CD8-positive, alpha-beta memory T cell (primary cell): ENCODE measurements around the gene TDRD10. TPM values are rescaled to one million over a fixed set of nuclear protein-coding genes. Genes with fewer than 3 reads are reported as not detected.

Source experiments
- CTCF ChIA-PET: fragments of 350-600 bp; sonication (Branson Sonifier 250); formaldehyde crosslinking; loops from one replicate; lab custom pipeline; 2021; ENCODE audit warnings: antibody characterized with exemption; lab: Charles Lee
- POLR2A ChIA-PET: fragments of 350-600 bp; sonication (Branson Sonifier 250); formaldehyde crosslinking; loops from one replicate; lab custom pipeline; 2021; ENCODE audit warnings: antibody characterized with exemption; lab: Charles Lee
- DNase-seq, 5 donors: peaks; one replicate each; pipeline versions ENCODE4 v3.0.0 to v3.0.0-alpha.2; 2020 to 2022; ENCODE audit warnings: mixed read lengths in 1 of 5
- H3K27ac ChIP-seq: one replicate; pipeline ENCODE4 v1.7.0; 2013; ENCODE audit warnings: low read depth, mild to moderate bottlenecking, low read length, moderate library complexity
- H3K27me3 ChIP-seq: 2 replicates; pipeline ENCODE4 v1.7.0; 2013; ENCODE audit warnings: low read length, mild to moderate bottlenecking; ENCODE audit not compliant: insufficient read depth, poor library complexity, severe bottlenecking
- H3K36me3 ChIP-seq: 2 replicates; pipeline ENCODE4 v1.7.0; 2013; ENCODE audit warnings: mild to moderate bottlenecking, low read length, moderate library complexity; ENCODE audit not compliant: insufficient read depth
- H3K4me1 ChIP-seq: 2 replicates; pipeline ENCODE4 v1.7.0; 2013; ENCODE audit warnings: mild to moderate bottlenecking, low read length, moderate library complexity; ENCODE audit not compliant: insufficient read depth
- H3K4me3 ChIP-seq: 2 replicates; pipeline ENCODE4 v1.7.0; 2013; ENCODE audit warnings: mild to moderate bottlenecking, low read length
- H3K9me3 ChIP-seq: 2 replicates; pipeline ENCODE4 v1.7.0; 2013; ENCODE audit warnings: mild to moderate bottlenecking, low read length
- H3K27ac Mint-ChIP-seq, 8 donors: one replicate each; pipeline ENCODE4 v1.8.0; 2020 to 2021; ENCODE audit warnings: mixed read lengths in 8 of 8, mild to moderate bottlenecking in 6 of 8, inconsistent platforms in 3 of 8, moderate library complexity in 3 of 8
- H3K27me3 Mint-ChIP-seq, 2 donors: one replicate each; pipeline ENCODE4 v1.8.0; 2020 to 2021; ENCODE audit warnings: mixed read lengths in 2 of 2, mild to moderate bottlenecking in 1 of 2, moderate library complexity in 1 of 2
- H3K36me3 Mint-ChIP-seq, 3 donors: one replicate each; pipeline ENCODE4 v1.8.0; 2020 to 2021; ENCODE audit warnings: mixed read lengths in 3 of 3, inconsistent platforms in 1 of 3, mild to moderate bottlenecking in 1 of 3
- H3K4me1 Mint-ChIP-seq, 3 donors: one replicate each; pipeline ENCODE4 v1.8.0; 2020 to 2021; ENCODE audit warnings: mixed read lengths in 3 of 3, inconsistent platforms in 1 of 3, mild to moderate bottlenecking in 1 of 3
- H3K4me3 Mint-ChIP-seq, 7 donors: one replicate each; pipeline ENCODE4 v1.8.0; 2020 to 2021; ENCODE audit warnings: mixed read lengths in 7 of 7, mild to moderate bottlenecking in 6 of 7, moderate library complexity in 4 of 7, inconsistent platforms in 2 of 7
- H3K9me3 Mint-ChIP-seq, 5 donors: one replicate each; pipeline ENCODE4 v1.8.0; 2020 to 2022; ENCODE audit warnings: mixed read lengths in 5 of 5, mild to moderate bottlenecking in 3 of 5, moderate library complexity in 2 of 5, inconsistent platforms in 1 of 5
- polyA plus RNA-seq: library from polyadenylated mRNA; unstranded; fragments of 300-500 nt; fragmentation: Illumina TruSeq; gene quantifications from one replicate; pipeline ENCODE4 v1.2.3, GENCODE V29; 2021
- total RNA-seq, 2 experiments: library from RNA; stranded (reverse); gene quantifications; one replicate each; pipeline ENCODE4 v1.2.3, GENCODE V29; 2021

Gene TDRD10
- total and polyA plus RNA-seq, 3 experiments from 2014 or later = not detected

- H3K27ac ChIP-seq = peak overlapping the region; percentile 65
- peaks cover 24% of the 10 kb centered on the region for H3K4me1 ChIP-seq
- H3K4me3 ChIP-seq = peak overlapping the region; percentile 80
- no peaks in the 10 kb centered on the region for H3K27me3 ChIP-seq
- Mint-ChIP-seq H3K4me3 (peak overlapping the region; percentile 87 to 96 (median 91)), H3K4me1 (peaks cover 36 to 49% (median 45%) of the 10 kb centered on the region in 3 donors), H3K36me3 (peaks cover 2 to 39% (median 10%) of the 10 kb centered on the region in 3 donors), H3K9me3 (no peaks in the 10 kb centered on the region), H3K27ac (peak overlapping the region; percentile 84 to 96 (median 94)), H3K27me3 (peaks cover 0 to 2% of the 10 kb centered on the region in 2 donors)
- peaks cover 19% of the 10 kb centered on the region for H3K36me3 ChIP-seq
- CTCF ChIA-PET = interaction anchor here (0.8 to 2.0 kb wide), 26 partner anchors 8 to 526 kb away, joined by 3 to 28 read pairs (median 4); partner anchors contain the start of gene PMVK
- H3K9me3 ChIP-seq = no peaks in the 10 kb centered on the region
- POLR2A ChIA-PET = interaction anchor here (0.6 to 1.1 kb wide), 7 partner anchors 9 to 1783 kb away, joined by 3 to 7 read pairs (median 4); partner anchors contain the start of genes CHRNB2 and PMVK
- peak; percentile 99 to 100 (median 100) for DNase-seq
These were observed 56.9 kb downstream of the TDRD10 start for GRCh38 chr1:154558720-154559465.

GRCh38 chr1:154559466-154560044 is 57.5 kb downstream of the TDRD10 start:
- Mint-ChIP-seq H3K9me3 (no peaks in the 10 kb centered on the region), H3K27me3 (peaks cover 0 to 2% of the 10 kb centered on the region in 2 donors), H3K27ac (peak overlapping the region; percentile 84 to 96 (median 94)), H3K4me1 (peaks cover 36 to 46% (median 44%) of the 10 kb centered on the region in 3 donors), H3K4me3 (peak overlapping the region; percentile 87 to 96 (median 91)), H3K36me3 (peaks cover 0 to 32% (median 6%) of the 10 kb centered on the region in 3 donors)
- DNase-seq = peak; percentile 67 to 88 (median 77)
- Histone ChIP-seq H3K4me1 (peaks cover 24% of the 10 kb centered on the region), H3K27me3 (no peaks in the 10 kb centered on the region), H3K4me3 (peak overlapping the region; percentile 80), H3K9me3 (no peaks in the 10 kb centered on the region), H3K27ac (peak overlapping the region; percentile 65), H3K36me3 (peaks cover 13% of the 10 kb centered on the region)
- ChIA-PET CTCF (interaction anchor here (0.7 to 2.0 kb wide), 32 partner anchors 8 to 525 kb away, joined by 3 to 28 read pairs (median 4); partner anchors contain the start of genes ADAR, CHRNB2 and PMVK), POLR2A (interaction anchor here (0.6 to 1.1 kb wide), 6 partner anchors 8 to 1782 kb away, joined by 3 to 7 read pairs (median 4); partner anchors contain the start of genes CHRNB2 and PMVK)

DNA sequence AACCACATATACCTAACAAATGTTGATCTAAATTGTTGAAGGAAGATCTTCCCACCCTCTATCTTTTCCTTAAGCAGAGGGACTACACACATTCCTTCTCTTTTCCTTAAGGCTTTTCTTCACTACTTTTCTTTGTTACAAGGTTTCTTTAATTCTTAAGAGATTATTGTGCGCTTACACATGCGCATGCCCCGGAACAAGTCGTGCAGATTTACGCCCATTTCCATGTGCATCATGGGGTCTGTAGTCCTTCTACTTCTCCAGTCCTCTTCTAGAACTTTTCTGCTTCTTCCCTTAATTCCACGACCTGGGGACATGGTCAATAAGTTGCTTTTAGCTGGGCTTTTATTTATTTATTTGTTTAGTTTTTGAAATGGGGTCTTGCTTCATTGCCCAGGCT is 63.9 kb downstream of the TDRD10 start:
- peaks cover 12 to 37% of the 10 kb centered on the region in 2 donors for H3K27me3 Mint-ChIP-seq
- CTCF ChIA-PET = interaction anchor here (1.5 kb wide), 1 partner anchor 195 kb away, joined by 3 read pairs; no protein-coding TSS in a partner anchor
- no peak overlapping the region for H3K4me3 Mint-ChIP-seq
- peaks cover 5 to 8% (median 6%) of the 10 kb centered on the region in 3 donors for H3K4me1 Mint-ChIP-seq
- Histone ChIP-seq H3K27ac (no peak overlapping the region), H3K27me3 (peaks cover 24% of the 10 kb centered on the region), H3K36me3 (no peaks in the 10 kb centered on the region), H3K9me3 (no peaks in the 10 kb centered on the region), H3K4me3 (no peak overlapping the region), H3K4me1 (peaks cover 5% of the 10 kb centered on the region)
- no peaks in the 10 kb centered on the region for H3K36me3 Mint-ChIP-seq
- peak overlapping the region in 1 of 8 donors; percentile 59 for H3K27ac Mint-ChIP-seq
- POLR2A ChIA-PET = no interaction called here
- no peak for DNase-seq
- peaks cover 0 to 1% (median 0%) of the 10 kb centered on the region in 5 donors for H3K9me3 Mint-ChIP-seq

DNA sequence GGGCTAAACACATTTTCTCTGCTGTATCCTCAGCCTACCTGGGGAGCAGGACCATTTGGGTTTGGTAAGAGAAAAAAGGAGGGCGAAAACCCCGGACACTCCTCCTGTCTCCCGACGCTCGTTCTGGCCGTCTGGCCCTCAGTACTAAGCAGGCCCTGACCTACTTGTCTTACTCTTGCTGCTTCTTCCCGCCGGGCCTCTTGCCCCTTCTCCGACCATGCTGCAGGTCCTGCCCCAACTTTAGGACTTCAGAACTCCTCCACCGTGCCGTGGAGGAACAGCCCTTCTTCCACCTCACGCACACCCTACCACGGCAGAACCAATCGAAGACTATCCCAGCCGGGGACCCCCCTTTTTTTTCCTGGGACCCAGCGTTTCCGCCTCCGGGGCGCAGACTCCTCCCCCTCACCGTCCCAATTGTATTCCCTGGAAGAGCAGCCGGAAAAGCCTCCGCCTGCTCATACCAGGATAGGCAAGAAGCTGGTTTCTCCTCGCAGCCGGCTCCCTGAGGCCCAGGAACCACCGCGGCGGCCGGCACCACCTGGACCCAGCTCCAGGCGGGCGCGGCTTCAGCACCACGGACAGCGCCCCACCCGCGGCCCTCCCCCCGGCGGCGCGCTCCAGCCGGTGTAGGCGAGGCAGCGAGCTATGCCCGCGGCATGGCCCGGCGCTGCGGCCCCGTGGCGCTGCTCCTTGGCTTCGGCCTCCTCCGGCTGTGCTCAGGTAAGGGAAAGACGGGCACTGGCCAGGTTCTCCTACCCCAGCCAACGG is 65.6 kb downstream of the TDRD10 start, which contains the start of gene CHRNB2:
CHRNB2 (plus strand) TSS at position 393 of the 771 bp plus-strand sequence; CDS start at position 660, 267 bp downstream.
- Histone ChIP-seq H3K27me3 (peaks cover 24% of the 10 kb centered on the region), H3K36me3 (no peaks in the 10 kb centered on the region), H3K9me3 (no peaks in the 10 kb centered on the region), H3K4me3 (no peak within 1 kb of the TSS), H3K4me1 (peaks cover 5% of the 10 kb centered on the region), H3K27ac (no peak within 1 kb of the TSS)
- peak; percentile 66 to 76 (median 68) for DNase-seq
- H3K27me3 Mint-ChIP-seq = peaks cover 15 to 44% of the 10 kb centered on the region in 2 donors
- peaks cover 5 to 8% (median 6%) of the 10 kb centered on the region in 3 donors for H3K4me1 Mint-ChIP-seq
- peak within 1 kb of the TSS in 3 of 7 donors; percentile 6 to 59 (median 32) for H3K4me3 Mint-ChIP-seq
- peaks cover 0 to 2% (median 0%) of the 10 kb centered on the region in 5 donors for H3K9me3 Mint-ChIP-seq
- H3K27ac Mint-ChIP-seq = peak within 1 kb of the TSS in 2 of 8 donors; percentile 8 to 36
- CTCF ChIA-PET = interaction anchor here (1.5 to 1.6 kb wide), 2 partner anchors 8 to 193 kb away, joined by 3 to 6 read pairs; no protein-coding TSS in a partner anchor
- no peaks in the 10 kb centered on the region for H3K36me3 Mint-ChIP-seq
- POLR2A ChIA-PET = interaction anchor here (1.1 kb wide), 1 partner anchor 8 kb away, joined by 3 read pairs; no protein-coding TSS in a partner anchor

- peaks cover 5% of the 10 kb centered on the region for H3K4me1 ChIP-seq
- no peak for DNase-seq
- H3K27me3 ChIP-seq = peaks cover 24% of the 10 kb centered on the region
- Mint-ChIP-seq H3K27me3 (peaks cover 15 to 45% of the 10 kb centered on the region in 2 donors), H3K4me1 (peaks cover 5 to 8% (median 6%) of the 10 kb centered on the region in 3 donors), H3K9me3 (peaks cover 0 to 2% (median 0%) of the 10 kb centered on the region in 5 donors), H3K36me3 (no peaks in the 10 kb centered on the region), H3K27ac (peak overlapping the region in 1 of 8 donors; percentile 36), H3K4me3 (peak overlapping the region in 1 of 7 donors; percentile 32)
- ChIA-PET CTCF (interaction anchor here (1.6 kb wide), 1 partner anchor 9 kb away, joined by 6 read pairs; no protein-coding TSS in a partner anchor), POLR2A (interaction anchor here (1.1 kb wide), 1 partner anchor 9 kb away, joined by 3 read pairs; no protein-coding TSS in a partner anchor)
- no peaks in the 10 kb centered on the region for H3K36me3 ChIP-seq
- H3K9me3 ChIP-seq = no peaks in the 10 kb centered on the region
- no peak overlapping the region for H3K4me3 ChIP-seq
- H3K27ac ChIP-seq = no peak overlapping the region
These were observed 66.3 kb downstream of the TDRD10 start for GRCh38 chr1:154568157-154568815.

GRCh38 chr1:154571244-154571963 is 69.4 kb downstream of the TDRD10 start:
- no peak overlapping the region for H3K4me3 Mint-ChIP-seq
- H3K27ac Mint-ChIP-seq = peak overlapping the region in 1 of 8 donors; percentile 8
- Histone ChIP-seq H3K9me3 (no peaks in the 10 kb centered on the region), H3K4me3 (no peak overlapping the region), H3K36me3 (no peaks in the 10 kb centered on the region), H3K27ac (no peak overlapping the region), H3K27me3 (peaks cover 24% of the 10 kb centered on the region), H3K4me1 (peaks cover 5% of the 10 kb centered on the region)
- H3K36me3 Mint-ChIP-seq = no peaks in the 10 kb centered on the region
- peaks cover 0 to 2% (median 0%) of the 10 kb centered on the region in 5 donors for H3K9me3 Mint-ChIP-seq
- peaks cover 8 to 36% of the 10 kb centered on the region in 2 donors for H3K27me3 Mint-ChIP-seq
- ChIA-PET POLR2A (no interaction called here), CTCF (no interaction called here)
- DNase-seq = no peak
- peaks cover 5 to 8% (median 6%) of the 10 kb centered on the region in 3 donors for H3K4me1 Mint-ChIP-seq
